ENCODE measurements around the gene CLDN22.

Gene CLDN22

GRCh38 chr4:183285886-183286285 is 34.2 kb downstream of the CLDN22 start:
- no peak for TF ChIP-seq CTCF (IDR thresholded peaks at IDR 0.05; ENCODE audit: low read depth, low read length)
- no peak for DNase-seq (ENCODE audit: extremely low read depth, low read depth)

DNA sequence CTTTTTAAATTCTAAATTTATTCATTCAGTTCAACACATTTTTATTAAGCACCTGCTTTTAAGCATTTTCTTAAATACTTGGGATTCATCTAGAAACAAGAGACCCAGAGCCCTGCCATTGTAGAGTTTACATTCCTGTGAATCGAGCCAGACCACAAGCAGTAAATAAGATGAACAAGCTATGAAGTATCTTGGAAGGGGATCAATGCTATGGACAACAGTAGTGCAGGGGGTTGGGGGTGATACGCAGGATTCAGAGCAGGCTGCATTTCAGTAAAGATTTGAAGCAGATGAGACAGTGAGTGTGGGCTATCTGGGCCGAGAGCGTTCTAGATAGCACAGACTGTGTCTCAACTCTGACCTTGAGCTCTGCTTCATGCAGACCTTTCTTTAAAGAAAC is 35.1 kb downstream of the CLDN22 start:
- peak; percentile 69 for DNase-seq (ENCODE audit: extremely low read depth, low read depth)
- no peak for TF ChIP-seq CTCF (IDR thresholded peaks at IDR 0.05; ENCODE audit: low read depth, low read length)

DNA sequence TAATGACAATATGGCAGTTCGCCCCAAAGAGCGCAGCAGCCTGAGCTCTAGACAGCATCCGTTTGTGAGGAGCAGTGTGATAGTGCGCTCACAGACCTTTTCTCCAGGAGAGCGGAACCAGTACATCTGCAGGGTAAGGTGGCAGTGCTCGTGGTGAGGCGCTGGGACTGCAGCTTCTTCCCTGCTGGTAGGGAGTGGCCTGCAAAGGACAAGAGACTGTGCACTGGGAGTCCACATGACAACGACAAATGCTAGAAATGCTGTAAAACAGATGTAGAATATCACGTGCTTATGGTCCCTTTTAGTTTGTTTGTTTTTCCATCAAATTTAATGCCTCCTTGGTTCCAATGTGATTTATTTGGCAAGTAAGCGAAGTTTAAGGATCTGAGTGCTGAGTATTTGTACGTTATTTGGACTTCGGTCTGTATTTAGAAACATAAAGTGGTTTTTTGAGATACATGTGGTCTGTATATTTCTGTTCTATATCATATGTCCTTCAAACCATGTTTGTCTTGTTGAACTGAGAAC is 35.8 kb downstream of the CLDN22 start:
- TF ChIP-seq CTCF (IDR thresholded peaks at IDR 0.05; ENCODE audit: low read depth, low read length), result no peak
- DNase-seq (ENCODE audit: extremely low read depth, low read depth), result no peak

- TF ChIP-seq CTCF (IDR thresholded peaks at IDR 0.05; ENCODE audit: low read depth, low read length), result no peak
- no peak for DNase-seq (ENCODE audit: extremely low read depth, low read depth)
Observed at GRCh38 chr4:183276106-183276505, 44.0 kb downstream of the CLDN22 start.

GRCh38 chr4:183272384-183272783 is 47.7 kb downstream of the CLDN22 start:
- TF ChIP-seq CTCF (IDR thresholded peaks at IDR 0.05; ENCODE audit: low read depth, low read length), result no peak
- no peak for DNase-seq (ENCODE audit: extremely low read depth, low read depth)

GRCh38 chr4:183268556-183268955 is 51.5 kb downstream of the CLDN22 start:
- DNase-seq (ENCODE audit: extremely low read depth, low read depth), result no peak
- no peak for TF ChIP-seq CTCF (IDR thresholded peaks at IDR 0.05; ENCODE audit: low read depth, low read length)
